LNCaP clone FGC (cell line): ENCODE data around the gene SNRNP70.
"Not testable (repeated sequence)": the region's sequence is repeated elsewhere in the genome, so short reads cannot be mapped to it uniquely, and the experiment has no call there.

Experiments used
- DNase-seq: peaks from one replicate; pipeline ENCODE4 v3.0.0-alpha.2; 2011; ENCODE audit warnings: low read depth
- H3K4me3 ChIP-seq: 2 replicates; pipeline ENCODE4 v1.5.1; 2011; ENCODE audit warnings: mild to moderate bottlenecking, low read depth, low read length, control low read depth
- TF ChIP-seq, protein P1 (sequence below): IDR thresholded peaks from 2 replicates; pipeline ENCODE4 v1.5.1; 2012; ENCODE audit warnings: mild to moderate bottlenecking; ENCODE audit not compliant: control insufficient read depth, insufficient read depth; ENCODE audit errors: extremely low read depth

SNRNP70 gene

DNA sequence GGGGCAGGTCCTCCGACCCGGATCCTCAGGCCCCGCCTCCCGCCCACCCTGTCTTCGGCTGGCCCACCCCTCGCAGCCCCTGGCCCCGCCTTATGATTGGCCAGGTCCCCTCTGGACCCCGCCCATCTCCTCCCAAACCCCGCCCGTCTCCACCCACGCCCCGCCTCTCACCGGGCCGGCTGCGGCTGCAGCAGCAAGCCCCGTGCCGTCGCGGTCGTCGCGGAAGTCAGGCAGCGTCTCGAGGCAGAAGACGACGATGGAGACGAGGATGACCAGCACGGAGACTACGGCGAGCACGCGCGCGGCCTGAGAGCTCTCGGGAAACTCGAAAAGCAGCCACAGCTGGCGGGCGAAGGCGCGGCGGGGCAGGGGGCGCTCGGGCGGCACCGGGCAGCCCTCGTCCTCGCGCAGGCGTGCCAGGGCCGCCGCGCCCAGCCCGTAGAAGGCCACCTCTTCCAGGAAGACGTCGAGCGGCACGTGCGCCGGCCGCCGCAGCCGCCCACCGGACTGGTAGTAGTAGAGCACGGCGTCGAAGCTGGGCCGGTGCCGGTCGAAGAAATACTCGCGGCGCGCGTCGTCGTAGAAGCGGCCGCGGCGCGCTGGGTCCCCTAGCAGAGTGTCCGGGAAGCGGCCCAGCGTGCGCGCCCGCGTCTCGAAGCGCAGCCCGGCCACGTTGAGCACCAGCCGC is 13.2 kb upstream of the SNRNP70 start:
- TF ChIP-seq, protein P1, sequence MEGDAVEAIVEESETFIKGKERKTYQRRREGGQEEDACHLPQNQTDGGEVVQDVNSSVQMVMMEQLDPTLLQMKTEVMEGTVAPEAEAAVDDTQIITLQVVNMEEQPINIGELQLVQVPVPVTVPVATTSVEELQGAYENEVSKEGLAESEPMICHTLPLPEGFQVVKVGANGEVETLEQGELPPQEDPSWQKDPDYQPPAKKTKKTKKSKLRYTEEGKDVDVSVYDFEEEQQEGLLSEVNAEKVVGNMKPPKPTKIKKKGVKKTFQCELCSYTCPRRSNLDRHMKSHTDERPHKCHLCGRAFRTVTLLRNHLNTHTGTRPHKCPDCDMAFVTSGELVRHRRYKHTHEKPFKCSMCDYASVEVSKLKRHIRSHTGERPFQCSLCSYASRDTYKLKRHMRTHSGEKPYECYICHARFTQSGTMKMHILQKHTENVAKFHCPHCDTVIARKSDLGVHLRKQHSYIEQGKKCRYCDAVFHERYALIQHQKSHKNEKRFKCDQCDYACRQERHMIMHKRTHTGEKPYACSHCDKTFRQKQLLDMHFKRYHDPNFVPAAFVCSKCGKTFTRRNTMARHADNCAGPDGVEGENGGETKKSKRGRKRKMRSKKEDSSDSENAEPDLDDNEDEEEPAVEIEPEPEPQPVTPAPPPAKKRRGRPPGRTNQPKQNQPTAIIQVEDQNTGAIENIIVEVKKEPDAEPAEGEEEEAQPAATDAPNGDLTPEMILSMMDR = no peak
- no peak overlapping the region for H3K4me3 ChIP-seq
- no peak for DNase-seq

DNA sequence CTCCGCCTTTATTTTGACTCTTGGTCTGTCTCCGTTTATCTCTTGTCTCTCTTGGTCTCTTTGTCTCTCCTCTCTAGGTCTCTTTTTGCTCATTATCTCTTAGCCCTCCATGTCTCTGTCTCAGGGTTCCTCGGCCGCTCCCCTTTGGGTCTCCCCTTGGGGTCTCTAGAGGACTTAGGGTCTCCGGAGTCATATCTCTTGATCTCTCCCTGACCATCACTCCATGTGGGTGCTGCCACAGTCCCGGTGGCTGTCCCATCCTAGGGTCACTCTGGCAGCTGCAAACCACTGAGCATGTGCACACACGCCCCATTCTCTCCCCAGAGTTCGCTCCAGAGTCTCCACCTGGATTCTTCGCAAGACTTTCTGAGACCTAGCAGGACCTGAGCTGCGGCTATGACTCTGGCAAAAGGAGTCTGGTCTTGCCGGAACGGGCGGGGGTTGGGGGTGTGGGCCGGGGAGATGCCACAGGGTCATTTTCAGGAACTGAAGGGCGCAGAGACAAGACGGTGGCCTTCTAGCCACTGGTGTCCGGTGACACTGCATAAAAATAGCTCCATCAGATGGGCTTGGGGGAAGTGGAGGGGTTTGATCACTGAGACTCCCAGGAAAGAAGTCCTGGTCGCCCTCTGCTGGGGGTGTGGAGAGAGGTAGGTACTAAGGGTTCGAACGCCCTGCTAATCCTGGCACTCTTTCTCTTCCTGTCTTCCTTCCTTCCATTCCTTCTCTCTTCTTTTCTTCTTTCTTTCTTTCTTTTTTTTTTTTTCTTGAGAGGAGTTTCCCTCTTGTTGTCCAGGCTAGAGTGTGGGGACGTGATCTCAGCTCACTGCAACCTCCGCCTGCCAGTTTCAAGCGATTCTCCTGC is 11.5 kb upstream of the SNRNP70 start:
- DNase-seq = no peak
- TF ChIP-seq, protein P1 = peak; percentile 30
- no peak overlapping the region for H3K4me3 ChIP-seq

DNA sequence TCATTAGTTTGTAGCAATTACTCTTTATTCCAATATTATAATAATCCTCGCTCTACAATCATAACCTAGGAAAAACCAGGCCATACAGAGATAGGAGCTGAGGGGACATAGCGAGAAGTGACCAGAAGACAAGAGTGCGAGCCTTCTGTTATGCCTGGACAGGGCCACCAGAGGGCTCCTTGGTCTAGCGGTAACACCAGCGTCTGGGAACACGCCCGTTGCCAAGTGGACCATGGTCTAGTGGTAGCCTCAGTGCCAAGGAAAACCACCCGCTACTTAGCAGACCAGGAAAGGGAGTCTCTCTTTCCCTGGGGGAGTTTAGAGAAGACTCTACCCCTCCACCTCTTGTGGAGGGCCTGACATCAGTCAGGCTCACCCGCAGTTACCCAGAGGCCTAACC is 10.4 kb upstream of the SNRNP70 start:
- TF ChIP-seq, protein P1 = peak; percentile 42
- H3K4me3 ChIP-seq, DNase-seq: not testable (repeated sequence)

DNA sequence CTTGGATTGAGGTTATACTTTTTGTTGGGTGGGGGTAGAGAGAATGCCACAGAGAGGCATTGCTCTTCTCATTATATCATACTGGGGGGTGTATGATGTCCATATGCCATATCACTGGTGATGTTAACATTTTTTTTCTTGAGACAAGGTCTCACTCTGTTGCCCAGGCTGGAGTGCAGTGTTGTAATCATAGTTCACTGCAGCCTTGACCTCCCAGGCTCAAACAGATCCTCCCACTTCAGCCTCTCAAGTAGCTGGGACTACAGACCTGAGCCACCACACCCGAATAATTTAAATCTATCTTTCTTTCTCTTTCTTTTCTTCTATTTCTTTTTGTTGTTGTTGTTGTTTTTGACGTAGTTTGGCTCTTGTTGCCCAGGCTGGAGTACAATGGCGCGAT is 4.9 kb upstream of the SNRNP70 start:
- DNase-seq = no peak
- TF ChIP-seq, protein P1 = no peak
- H3K4me3 ChIP-seq = no peak overlapping the region

DNA sequence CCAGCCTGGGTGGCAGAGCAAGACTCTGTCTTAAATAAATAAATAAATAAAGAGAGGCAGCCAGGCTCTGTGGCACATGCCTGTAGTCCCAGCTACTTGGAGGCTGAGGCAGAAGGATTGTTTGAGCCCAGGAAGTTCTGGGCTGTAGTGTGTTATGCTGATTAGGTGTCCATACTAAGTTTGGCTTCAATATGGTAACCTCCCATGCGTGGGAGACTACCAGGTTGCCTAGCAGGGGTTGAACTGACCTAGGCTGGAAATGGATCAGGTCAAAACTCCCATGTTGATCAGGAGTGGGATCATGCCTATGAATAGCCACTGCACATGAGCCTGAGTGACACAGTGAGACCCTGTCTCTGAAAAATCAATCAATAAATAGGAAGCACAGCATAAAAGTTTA is 4.0 kb upstream of the SNRNP70 start:
- no peak overlapping the region for H3K4me3 ChIP-seq
- TF ChIP-seq, protein P1 = no peak
- DNase-seq = no peak

DNA sequence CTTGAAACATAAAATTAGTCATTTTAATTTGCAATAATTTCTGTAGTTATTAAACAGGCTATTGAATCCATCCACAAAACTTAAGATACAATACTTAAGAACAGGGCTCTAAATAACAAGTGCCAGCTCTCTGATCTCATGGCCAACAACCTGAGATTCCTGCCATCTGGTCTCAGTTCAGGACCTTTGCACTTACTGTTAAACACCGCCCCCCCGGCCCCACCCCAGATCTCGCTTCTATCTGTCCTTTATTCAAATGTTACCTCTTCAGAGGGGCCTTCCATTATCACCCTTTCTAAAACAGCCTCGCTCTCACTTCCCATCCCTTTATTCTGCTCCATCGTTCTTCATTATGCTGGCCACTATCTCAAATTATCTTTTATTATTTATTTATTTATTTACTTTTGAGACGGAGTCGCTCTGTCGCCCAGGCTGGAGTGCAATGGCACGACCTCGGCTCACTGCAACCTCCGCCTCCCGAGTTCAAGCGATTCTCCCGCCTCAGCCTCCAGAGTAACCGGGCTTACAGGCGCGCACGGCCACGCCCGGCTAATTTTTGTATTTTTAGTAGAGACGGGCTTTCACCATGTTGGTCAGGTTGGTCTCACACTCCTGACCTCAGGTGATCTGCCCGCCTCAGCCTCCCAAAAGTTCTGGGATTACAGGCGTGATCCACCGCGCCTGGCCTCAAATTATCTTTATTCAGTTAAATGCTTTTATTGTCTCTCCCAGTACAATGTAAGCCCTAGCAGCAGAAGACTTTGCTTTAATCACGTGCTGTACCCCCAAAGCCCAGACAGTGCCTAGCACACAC is 838 bp upstream of the SNRNP70 start:
- TF ChIP-seq, protein P1 = no peak
- H3K4me3 ChIP-seq = peak overlapping the region; percentile 87
- DNase-seq = no peak
